Kidney glomerular epithelial cell (primary cell): Measurements from ENCODE around the gene MIEF1.
A peak's percentile ranks its signal among the peaks of the same experiment; 100 is the strongest.

ENCODE experiments used
- DNase-seq: peaks from one replicate; lab custom pipeline; 2025; lab: John Stamatoyannopoulos, UW

MIEF1 gene

DNA sequence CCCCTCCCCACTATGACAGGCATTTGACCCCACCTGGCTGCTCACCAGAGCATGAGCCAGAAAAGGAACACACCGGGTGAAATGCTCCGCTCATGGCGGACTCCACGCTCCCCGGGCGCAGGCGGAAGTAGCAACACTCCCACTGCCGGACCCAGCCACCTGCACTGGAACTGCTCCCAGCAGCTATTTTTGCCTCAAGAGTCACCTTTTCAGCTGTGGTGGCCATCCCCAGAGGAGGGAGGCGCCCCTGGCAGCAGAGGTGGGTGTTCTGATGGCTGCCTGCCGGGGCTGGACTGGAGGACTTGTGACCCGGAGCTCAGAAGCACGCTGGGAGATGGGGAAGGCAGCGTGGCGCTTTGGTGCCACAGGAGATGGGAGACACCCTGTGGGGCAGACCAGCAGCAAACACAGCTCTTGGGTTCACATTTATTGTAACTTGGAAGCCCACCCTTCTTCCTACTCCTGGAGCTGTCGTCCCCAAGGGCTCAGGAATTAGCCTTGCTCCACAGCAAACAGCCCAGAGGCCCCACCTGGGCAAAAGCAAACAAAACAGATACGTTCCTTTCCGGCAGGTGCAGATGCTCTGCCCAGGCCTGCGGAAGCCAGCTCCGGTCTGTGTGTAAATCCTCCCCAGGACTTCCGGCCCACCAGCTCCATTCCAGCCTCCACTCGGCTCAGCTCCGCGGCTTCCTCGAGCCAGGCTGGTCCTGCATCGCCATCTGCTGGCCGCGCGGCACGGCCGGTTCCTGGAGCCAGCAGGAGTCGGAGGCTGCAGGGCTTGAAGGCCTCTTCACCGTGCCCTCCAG lies 26.8 kb downstream of the MIEF1 start:
- DNase-seq: peak; percentile 88

DNA sequence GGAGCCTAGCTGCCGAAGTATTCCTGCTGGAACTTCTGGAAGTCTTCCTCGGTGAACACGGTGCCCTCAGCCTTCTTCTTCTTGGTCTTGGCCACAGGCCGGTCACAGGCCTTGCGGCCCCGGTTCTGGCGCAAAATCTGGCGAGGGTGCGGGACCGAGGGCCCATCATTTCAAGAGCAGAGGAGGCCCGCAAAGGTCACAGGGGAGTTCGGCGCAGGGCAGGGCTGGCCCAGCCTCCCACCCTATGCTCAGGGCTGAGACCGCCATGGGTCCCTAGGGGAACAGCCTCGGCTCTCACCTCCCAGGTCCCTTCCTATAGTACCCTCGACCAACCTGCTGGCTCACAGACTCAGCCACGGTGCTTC lies 27.4 kb downstream of the MIEF1 start:
- no peak for DNase-seq

DNA sequence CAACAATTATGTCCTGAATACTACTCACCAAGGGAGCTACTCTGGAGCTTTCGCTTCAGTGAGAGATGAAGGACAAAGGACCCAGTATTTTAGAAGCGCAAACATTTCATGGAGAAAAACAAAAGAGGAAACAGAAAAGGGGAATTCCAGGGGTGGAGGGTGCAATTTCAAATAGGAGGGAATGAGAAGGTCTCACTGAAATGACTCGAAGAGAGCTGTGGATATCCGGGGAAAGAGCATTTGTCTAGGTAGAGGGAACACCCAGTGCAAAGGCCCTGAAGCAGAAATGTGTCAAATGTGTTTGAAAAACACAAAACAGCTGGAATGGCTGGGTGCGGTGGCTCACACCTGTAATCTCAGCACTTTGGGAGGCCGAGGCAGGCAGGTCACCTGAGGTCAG lies 28.0 kb downstream of the MIEF1 start:
- no peak for DNase-seq

DNA sequence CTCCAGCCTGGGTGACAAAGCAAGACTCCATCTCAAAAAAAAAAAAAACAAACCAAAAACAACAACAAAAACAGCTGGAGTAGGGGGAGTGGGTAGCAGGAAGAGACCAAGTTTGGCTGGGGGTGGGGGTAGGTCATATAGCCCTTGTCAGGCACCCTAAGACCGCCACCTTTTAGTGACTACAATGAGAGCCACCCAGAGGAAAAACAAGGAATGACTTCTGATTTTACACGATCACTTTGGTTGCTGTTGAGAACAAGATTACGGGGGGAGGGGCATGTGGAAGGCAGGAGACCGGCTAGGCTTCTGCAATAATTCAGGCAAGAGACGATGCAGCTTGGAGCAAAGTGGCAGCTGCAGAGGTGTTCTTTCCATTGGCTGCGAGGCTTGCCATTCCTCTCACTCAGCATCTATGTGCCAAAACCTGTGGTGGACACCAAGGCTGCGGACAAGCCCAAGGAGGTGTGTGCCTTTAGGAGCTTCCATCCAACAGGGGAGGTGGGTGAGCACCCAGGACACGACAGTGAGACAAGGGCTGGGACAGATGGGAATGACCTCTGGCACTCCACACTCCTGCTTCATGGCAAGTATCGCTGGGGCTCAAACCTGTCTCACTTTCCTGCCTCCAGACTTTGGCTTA lies 28.7 kb downstream of the MIEF1 start:
- DNase-seq: peak; percentile 22

DNA sequence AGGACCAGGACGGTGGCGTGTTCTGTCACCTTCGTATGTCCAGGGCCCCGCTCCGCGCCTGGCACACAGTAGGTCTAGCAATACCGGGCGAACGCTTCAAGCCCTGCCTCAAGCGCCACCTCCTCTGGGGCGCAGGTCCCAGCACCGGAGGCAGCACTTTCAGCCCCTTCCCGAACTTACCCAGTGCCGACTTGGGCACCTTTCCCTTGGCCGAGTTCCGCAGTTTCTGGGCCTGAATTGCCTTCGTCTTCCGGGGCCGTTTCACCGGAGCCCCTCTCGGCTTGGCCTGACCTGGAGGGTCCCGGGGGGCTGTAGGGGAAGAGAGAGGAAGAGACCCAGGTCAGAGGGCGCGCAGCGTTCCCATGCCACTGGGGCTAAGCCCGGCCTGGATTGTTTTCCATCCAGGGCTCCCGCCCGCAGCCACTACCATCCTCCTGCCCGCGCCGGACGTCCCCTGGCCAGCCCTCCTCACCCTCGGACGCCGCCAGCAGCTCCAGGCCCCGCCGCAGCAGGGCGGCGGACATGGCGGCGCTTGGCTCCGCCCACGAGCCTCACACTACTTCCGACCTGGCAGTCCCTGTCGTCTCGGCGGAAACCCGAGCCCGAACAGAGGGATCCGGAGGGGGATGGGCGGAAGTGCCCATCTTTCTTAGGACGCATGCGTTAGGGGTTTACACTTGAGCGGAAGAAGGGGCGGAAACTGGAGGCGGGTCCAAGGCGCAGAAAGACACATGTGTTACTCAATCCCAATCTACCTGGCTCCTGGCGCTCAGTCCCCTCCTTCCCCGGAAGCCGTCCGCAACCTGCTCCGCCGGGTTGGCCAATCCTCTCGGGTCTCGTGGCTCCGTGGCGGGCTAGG lies 30.4 kb downstream of the MIEF1 start, which contains the start of gene RPS19BP1:
TSS of gene RPS19BP1 (minus strand) at position 534 of the 859 bp plus-strand sequence. CDS start at position 524, 10 bp downstream.
- DNase-seq: peak; percentile 100

DNA sequence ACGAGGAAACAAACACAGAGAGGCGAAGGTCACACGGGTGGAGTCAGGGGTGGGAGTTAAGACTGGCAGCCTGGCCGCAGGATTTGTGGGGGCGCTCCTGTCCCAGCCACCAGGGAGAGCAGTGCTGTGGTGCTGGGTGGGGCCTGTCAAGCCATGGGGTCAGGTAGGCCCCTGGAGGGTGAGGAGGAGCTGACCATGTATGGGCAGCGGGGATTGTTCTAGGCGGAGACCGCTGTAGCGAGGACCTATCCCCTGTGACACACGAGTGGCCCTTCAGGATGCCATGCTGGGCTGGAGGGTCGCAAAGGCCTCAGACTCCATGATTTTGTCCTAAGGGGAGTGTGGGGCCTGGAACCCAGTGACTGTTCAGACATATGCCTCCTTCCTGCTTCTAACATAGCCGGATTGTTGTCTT lies 32.0 kb downstream of the MIEF1 start:
- no peak for DNase-seq

DNA sequence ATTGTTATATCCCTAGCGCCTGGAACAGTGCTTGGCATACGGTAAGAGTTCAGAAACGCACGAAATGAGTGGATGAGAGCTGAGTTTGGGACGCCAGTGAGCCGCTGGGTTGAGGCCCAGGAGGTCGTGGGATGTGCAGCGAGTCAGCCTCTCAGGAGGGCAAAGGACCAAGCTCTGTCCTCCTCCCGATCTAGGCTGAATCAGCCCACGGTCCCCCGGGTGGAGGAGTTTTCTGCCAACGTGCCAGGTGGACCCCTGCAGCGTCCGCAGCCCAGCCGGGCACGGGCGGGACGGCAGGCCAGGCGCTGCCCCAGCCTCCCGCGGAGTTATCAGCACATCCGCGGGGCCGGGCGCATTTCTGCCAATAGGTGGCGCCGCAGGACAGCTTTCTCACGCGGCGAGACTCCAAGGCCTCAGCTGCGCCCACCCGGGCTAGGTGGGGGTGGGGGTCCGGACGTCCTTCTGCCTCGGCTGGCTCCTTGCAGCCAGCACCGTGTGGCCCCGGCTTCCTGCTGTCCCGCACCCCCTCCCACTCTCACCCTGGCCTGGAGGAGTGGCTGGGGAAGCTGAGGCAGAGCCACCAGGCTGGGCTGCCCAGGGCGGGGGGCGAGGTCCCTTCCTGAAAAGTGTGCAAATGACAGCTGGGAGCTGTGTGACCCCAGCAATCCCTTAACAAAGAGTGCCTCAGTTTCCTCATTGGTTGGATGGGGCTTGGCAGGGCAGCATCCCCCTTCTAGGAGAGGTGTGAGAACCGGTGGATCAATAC lies 32.7 kb downstream of the MIEF1 start:
- peak; percentile 48 for DNase-seq

DNA sequence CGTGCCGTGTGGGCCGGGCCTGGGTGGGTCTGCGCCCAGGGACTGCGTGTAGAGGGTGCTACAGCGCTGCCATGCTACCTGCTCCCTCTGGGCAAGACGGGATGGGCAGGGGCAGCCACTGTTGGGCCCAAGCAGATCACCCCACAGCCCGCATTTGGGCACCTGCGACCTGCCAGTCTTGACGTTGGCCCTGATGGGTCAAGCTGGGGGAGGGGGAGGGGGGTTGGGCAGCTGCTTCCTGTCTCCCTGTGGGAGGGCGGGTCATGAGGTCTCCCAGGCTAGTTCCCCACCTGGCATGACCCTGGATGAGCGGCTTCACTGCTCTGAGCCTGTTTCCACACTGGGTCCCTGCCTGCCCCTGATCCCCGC lies 33.3 kb downstream of the MIEF1 start:
- DNase-seq: no peak

DNA sequence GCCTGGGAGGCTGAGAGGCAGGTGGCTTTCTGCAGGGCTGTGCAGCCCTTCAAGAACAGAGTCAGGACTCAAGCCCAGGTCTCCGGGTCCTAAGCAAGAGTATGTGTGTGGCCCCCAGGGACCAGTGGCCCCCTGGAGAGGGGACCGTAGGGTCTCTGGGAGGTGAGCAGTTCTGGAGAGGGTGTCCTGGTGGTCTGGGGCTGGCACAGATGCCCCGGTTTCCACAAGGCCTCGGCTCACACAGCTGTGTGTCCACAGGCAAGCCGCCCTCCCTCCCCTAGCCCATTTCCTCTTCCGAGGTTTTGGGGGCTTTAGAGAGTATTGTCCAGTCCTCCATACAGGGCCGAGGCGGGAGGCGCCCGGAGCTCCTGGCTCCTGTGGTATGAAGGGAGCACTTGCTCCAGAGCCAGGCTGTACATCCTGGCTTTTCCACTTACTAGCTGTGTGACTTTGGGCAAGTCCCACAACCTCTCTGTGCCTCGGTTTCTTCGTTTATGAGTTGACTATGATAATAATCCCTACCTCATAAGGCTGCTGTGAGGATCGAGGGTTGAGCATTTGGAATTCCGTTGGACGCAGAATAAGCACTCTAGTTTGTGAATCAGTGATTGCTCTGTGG lies 33.9 kb downstream of the MIEF1 start:
- DNase-seq: no peak

DNA sequence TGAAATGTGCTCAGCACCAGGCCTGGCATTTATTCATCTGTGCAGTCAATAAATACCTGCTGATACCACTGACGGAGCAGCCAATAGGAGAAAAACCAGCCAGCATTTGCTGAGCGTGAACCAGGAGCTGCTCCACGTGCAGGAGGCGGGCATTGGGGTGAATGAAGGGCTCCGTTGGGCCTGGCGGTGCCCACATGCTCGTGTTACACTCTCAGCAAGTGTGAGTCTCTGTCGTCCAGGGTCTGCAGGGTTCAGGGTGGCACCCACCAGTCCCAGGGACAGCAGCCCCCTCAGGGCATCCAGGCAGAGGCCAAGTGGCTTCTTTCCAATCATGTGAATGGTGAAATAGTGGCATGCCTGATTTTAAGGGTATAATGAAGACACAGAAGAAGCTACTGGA lies 34.6 kb downstream of the MIEF1 start:
- DNase-seq: no peak

DNA sequence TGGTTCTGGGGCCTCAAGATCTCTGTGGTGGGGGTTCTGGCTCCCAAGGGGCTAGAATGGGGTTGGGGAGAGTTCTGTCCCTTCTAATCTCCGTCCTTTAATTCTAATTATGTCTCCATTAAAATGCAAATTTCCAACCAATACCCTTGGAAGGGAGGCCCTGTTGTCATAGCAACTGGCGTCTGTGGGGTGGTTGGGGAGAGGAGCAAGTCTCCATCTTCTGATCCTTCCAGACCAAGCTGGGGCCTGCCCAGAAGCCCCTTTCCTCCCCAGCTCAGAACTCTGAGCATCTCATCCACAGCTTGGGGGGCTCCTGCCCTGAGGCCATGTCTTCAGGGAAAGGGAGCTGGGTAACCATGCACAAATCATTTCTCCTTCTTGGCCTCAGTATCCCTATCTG lies 35.9 kb downstream of the MIEF1 start:
- no peak for DNase-seq

DNA sequence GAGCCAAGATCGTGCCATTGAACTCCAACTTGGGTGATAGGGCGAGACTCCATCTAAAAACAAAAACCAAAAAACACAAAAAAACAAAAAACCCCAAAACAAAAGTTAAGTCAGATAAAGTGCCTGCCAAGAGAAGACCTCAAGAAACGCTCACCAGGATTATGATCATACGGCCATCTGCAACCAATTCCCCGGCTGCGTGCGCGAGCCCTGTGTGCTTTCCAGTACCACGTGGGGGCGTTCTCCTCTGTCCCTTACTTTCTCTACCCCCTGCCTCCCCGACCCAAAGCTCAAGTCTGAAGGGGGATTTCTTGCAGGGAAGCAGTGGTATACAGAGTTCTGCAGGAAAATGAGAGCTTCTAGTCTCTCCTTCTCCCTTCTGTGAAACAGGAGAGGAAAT lies 41.0 kb downstream of the MIEF1 start:
- DNase-seq: no peak

DNA sequence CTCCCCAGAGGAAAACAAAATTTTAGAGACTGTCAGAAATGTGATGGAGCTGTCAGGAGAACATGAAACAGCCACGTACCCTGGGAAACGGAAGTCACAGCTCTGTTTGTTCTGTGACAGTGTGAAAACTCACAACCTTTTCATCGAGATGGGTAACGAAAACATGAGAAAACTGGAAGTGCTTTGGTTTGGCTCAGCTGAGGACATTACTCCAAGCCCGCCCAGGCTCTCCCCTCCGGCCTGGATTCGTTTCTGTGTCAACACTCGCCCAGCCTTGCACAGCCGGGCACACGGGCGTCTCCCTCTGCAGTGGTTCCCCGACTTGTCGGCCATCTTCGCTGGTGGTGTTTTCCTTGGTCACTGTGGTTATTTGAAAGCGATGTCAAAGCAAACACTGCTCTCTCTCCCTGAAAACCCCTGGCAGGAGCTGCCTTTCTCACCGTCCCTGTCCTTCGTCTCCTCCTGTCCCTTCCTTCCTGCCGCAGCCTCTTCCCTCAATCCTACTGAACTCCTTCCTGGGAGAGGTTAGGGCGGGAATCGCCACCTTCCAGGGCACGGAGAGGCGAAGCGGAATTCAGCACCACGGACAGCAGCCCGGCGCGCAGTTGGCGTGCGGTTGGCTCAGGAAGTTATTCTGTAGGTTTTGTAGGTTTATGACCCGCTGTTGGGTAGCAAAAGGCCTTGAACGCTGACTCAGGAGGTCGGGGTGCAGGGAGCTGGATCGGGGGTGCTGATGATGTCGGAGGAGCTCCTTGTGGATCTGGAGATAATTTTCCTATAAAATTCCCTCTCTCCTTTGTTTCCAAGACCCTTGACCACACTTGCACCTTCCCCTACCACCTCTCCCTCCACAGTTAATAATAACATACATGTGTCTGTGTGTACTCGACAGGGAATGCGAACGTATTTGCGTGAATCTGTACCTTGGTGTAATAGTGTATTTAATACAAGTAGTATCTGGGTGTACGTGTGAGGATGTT lies 43.6 kb downstream of the MIEF1 start:
- peak; percentile 16 for DNase-seq

DNA sequence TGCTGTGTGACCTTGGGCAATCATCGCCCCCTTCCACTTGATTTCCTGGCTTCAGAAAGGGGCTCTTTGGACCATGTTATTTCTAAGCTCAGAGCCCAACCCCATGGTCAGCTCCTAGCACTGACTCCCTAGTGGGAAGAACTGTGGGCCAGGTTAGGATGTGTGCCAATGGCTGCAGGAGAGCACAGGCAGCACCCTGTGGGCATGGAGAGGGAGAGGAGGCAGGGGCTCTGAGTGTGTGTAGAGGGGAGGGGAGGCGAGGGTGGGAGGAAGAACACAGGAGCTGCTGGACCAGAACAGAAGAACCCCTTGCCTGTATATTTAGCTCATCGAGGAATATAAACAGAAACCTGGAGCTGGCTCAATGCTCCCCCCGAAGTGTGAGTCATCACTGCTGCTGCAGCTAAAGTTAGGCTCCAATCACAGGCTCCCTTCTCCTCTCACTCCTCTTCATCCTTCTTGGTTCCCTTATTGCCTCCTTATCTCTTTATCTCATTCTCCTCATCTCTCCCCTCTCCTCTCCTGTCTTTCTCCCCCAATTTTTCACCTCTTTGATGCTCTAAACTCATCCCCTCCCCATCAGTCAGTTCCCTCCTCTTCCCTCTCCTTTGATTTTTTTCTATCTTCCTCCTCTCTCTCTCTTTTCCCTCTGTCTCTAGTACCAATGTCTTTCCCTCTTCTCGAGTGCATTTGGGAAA lies 44.9 kb downstream of the MIEF1 start:
- peak; percentile 51 for DNase-seq

DNA sequence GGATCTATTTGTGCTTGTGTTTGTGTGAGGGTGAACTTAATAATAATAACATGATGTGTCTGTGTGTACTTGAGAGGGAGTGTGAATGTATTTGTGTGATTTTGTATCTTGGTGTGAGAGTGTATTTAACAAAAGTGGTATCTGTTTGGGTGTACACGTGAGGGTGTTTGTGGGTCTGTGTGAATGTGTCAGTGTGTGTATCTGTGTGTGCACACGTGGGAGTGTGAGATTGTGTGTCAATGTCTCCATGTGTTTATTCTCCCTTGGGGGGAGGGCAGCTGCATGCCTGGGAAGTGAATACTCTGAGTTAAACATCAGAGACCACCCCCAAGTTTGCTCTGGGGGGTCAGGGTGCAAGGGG lies 45.5 kb downstream of the MIEF1 start:
- no peak for DNase-seq

DNA sequence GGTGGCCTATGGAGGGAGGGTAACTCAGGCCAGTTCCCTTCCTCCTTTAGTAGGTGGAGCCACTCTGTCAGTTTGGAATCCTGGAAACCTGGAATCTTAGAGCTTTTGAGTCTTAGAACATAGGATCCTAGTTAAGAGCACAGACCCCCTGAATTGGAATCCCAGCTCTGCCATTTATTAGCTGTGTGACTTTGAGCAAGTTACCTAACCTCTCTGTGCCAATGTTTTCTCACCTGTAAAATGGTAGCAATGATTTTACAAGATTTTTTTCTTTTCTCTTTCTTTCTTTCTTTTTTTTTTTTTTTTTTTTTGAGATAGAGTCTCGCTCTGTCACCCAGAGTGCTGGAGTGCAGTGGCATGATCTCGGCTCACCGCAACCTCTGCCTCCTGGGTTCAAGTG lies 51.3 kb downstream of the MIEF1 start:
- no peak for DNase-seq

DNA sequence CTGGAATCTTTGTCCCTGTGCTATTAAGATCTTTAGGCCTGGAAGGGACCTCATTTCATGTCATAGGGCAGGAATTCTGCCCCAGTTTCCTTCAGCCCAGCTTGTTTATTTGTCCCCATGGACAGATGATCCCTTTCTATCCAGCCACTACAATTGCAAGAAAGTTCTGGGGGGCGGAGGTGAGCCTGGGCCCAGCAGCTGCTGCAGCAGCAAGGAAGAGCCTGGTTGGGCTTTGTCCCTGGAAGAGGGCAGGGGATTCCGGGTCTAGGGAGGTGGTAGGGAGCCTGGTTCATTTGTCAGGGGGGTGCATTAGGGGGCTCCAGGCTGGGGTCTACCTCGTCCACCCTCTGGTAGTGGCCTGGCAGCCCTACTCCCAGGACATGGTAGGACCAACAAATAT lies 52.1 kb downstream of the MIEF1 start:
- DNase-seq: no peak

DNA sequence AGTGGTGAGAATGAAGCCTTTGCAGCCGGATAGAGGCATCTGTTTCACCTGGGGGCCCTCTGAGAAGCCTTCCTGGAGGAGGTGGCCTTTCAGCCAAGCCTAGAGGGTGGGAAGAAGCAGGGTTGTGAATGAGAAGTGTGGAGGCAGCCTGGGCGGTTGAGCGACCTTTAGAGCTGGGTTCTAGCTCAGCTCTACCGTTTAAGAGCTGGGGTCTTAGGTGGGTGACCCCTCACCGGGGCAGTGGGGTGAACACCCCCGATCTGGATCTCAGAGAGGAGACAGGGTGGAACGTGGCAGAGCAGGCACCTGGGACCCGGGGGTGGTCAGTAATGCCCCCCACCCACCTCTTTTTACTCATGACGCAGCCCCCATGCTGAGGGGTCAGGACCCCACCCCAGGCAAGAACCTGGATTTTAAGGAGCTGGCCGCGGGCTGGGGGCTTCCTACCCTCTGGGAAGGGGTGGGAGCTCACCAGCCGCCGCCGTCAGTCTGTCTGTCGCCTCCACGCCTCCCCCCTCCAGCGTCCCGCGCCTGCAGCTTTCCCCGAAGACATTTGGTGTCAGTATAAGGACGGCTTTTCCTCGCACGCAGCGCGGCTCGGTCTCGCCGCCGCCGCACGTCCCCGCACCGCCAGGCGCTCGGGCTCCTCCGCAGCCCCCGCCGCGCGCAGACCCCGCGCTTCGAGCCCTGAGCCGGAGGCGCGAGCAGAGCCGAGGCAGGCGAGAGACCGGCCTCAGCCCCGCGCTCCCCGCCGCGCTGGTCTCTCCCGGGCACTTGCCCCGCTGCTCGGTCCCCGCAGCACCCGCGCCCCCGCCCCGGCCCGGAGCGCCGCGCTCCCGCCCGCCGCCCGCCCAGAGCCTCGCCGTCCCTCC lies 55.1 kb downstream of the MIEF1 start:
- DNase-seq: no peak

DNA sequence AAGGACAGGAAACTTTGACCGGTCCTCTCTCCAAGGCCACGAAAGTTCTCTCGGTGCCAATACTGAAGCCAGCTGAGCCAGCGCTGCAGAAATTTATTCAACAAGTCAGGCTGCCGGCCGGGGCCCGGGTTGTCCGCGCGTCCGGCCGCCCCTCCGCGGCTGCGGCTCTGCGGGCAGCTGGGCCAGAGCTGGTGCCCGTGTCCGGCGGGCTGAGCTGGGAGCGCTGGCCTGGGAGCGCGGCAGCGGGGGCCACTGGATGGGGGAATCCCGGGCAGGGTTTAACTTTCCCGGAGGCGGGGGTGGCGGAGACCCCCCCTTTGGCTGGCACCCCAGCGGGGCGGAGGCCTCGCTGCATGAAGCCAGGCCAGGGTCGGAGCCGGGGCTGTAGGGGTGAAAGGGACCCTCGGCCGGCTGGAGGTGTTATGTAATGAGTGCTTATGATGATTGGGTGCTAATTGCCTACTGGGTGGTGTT lies 56.2 kb downstream of the MIEF1 start:
- no peak for DNase-seq
